Stimulated activated CD4-positive, alpha-beta T cell treated with anti-CD3 and anti-CD28 coated beads, TNF-alpha, amount 100 ng/mL, for 1 hour (primary cell): ENCODE data around the gene EPB41L1.
A peak's percentile ranks its signal among the peaks of the same experiment; 100 is the strongest.

Source experiments
- DNase-seq, 3 donors: peaks; one replicate each; pipeline ENCODE4 v3.0.0-alpha.2; 2020; ENCODE audit warnings: low read depth in 3 of 3, low spot score in 1 of 3

The EPB41L1 gene

DNA sequence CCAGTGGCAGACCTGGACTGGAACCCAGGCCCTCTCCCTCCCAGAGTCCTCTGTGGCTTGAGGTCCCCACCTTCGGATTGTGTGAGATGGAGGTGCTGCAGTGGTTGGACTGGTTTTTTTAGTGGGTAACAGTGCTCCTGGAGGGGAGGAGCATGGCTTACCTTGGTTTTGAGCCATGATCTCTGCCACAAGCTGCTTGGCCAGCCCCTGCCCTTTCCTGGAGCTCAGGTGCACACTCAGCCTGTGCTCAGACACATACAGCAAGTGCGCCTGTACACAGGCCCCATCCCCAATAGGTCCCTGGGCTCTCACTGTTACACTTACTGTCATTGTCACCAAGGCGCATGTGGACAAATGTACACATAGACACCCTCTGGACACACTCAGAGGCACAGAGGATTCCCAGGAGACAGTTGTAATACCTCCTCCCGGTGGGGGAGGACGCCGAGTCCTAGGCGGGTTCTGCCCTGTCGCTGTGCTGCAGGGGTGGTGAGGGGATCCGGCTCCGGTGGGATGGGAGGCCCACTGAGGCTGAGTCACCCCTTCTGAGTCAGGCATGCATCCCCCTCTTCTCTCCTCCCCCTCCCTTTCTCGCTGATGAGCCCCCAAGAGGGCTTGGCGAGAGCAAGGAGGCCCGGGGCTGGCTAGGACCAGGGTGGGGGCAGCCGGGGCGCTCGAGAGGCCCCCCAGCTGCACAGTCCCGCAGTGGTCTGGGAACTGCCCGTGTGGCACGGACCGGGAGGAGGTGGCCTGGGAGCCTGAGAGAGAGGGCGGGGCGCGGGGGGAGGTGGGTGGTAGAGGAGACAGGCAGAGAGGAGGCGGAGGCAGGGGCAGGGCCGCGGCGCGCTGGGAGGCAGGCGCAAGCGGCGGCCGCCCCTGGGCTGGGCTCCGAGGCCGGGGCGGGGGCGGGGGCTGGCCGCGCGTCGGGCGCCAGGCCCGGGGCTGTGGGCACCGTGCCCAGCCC, 522 bp upstream of the EPB41L1 start:
- DNase-seq: peak in 1 of 3 donors; percentile 23

GRCh38 chr20:36155629-36155971, 1.1 kb downstream of the EPB41L1 start:
- DNase-seq: no peak

GRCh38 chr20:36155991-36156390, 1.5 kb downstream of the EPB41L1 start:
- no peak for DNase-seq

GRCh38 chr20:36157610-36158009, 3.1 kb downstream of the EPB41L1 start:
- no peak for DNase-seq

DNA sequence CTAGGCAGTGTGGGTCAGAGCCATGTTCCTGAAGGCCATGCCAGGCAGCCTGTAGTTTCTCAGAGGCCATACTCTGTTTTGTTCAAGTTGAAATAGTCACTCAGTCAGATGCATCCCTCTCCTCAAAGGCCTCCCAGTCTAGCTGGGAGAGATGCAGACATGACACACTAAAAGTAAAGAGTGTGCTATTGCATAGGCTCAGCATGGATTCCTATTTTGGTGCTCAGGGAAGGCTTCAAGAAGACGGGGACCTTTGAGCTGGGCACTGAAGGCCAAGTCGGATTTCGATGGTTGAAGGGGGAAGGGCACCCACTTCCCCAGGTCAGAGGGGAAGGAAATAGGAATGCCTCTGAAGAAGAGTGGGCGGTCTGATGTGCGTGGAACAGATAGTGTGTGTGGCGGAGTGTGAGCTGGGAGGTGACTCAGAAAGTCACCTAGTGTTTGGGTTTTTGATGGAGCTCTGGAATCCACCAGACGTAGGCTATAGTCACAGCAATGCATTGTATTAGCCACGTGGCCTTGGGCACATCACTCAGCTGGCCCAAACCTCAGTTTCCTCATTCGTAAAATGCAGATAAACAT, 3.7 kb downstream of the EPB41L1 start:
- no peak for DNase-seq

DNA sequence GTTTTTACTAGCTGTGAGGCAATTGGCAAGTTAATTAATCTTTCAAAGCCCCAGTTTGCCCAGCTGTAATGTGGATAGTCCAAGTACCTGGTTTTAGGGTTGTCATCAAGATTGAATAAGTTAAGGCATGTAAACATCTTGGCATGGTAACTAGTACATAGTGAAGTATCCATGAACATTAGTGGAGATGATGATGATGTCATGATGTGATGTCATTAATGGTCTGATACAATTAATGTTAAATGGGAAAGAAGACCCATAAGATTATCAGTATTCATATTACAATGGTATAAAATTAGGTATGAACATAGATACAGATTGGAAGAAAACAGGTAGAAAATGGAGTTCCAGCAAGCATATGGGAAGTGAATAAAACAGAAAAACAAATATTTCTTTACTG, 5.3 kb downstream of the EPB41L1 start:
- no peak for DNase-seq

- no peak for DNase-seq
These were observed 7.9 kb downstream of the EPB41L1 start for GRCh38 chr20:36162272-36162966.

DNA sequence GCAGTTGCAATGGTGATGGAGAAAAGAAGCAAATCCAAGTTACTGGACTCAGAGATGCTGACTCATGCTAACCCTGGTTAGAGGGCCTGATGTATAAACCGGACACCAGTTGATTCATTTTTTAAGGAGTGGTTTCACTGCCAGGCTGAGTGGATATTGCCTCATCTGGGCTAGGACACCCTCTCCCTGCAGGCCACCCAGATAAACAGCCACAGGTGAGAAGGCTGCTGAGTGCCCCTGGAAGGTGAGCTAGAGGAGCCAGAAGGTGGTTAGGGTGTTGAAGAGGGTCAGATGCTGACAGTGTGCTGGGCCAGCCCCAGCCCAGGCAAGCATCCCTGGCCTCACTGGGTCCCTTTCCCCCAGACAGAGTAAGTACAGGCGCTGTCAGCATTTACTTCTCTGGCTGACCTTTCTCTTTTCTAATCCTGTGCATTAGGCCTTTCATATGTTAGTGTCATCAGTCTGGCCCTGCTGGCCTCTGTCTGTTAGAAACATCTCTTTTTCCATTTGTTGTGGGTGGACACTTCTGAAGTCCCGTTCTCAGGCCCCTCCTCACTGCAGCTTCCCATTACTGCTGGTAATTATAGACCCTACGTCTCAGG, 13.5 kb downstream of the EPB41L1 start:
- DNase-seq: no peak

DNA sequence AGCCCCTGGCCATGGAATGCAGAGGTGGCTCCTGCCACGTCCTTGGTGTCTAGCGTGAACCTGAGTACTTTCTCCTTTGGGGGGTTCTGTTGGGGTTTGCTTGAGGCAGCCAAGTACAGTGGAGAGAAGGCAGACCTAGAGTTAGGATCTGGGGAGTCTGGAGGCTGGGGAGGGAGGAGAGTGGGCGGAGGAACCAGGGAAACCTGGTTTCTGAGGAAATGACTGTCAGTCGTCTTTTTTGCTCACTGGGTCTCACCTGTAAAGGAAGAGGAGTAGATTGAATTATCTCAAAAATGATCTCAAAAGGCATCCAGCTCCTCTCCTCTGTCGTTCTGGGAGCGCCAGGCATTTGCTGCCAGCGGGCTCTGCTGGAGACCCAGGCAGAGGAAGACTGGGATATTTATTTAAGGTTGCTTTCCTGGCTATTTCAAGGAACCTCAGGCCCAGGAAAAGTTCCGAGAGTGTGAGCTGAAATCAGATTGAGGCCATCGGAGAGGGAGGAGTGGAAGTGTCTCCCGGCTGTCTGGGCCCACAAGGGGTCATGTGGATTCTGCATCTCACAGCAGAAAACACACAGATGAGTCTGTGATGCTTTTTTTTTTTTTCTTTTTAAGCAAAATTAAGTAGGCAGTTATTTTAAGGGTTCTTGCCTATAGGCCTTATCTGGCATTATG, 16.1 kb downstream of the EPB41L1 start:
- DNase-seq: no peak

- no peak for DNase-seq
These were observed 19.0 kb downstream of the EPB41L1 start for GRCh38 chr20:36173451-36173933.

- DNase-seq: no peak
These were observed 20.5 kb downstream of the EPB41L1 start for GRCh38 chr20:36175016-36175415.

DNA sequence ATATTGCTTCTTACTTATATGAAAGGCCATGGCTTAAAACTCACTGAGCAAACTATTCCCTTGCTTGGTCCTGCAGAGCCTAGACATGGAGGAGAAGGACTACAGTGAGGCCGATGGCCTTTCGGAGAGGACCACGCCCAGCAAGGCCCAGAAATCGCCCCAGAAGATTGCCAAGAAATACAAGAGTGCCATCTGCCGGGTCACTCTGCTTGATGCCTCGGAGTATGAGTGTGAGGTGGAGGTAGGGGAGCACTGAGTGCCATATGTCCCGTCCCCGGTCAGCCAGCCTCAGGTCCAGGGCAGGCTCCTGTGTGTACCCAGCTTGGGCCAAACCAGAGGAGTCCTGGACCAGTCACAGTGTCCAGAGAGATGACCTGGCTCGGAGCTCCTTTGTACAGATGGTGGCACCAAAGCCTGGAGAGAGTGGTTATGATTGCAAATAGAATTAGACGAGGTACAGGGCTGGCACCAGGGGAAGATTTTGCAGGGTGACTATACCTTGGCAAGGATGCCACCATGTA, 21.0 kb downstream of the EPB41L1 start:
- no peak for DNase-seq

DNA sequence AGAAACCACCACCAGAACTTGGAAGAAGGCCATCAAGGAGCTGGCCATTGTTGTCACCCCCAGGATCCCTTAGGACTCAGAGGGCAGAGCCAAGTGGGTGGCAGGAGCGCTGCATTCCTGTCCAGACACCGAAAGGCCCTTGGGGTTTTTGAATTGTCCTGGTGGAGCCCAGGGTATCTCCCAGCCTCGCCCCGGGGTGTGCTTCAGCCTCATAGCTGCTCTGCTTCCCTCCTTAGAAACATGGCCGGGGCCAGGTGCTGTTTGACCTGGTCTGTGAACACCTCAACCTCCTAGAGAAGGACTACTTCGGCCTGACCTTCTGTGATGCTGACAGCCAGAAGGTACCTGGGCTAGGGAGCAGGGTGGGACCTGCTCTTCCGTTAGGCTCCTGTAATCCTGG, 23.2 kb downstream of the EPB41L1 start:
- DNase-seq: no peak

GRCh38 chr20:36179170-36179945, 24.8 kb downstream of the EPB41L1 start:
- DNase-seq: no peak

DNA sequence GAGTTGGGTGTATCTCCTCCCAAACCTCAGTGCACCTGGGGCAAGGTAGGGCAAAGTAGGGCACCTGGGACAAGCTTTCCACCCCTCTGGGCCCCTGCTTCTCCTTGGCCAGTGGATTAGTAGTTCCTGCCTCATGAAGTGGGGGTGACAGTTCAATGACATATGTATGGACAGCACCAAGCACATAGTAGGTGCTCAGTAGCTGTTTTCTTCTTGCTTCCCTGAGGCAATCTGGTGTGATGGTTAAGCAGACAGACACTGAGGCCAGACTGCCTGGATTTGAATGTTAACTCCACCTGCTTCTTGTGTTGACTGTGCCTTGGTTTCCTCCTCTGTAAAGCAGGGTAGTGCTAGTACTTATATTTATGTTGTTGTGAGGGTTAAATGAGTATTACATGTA, 25.8 kb downstream of the EPB41L1 start:
- no peak for DNase-seq

- DNase-seq: no peak
These were observed 27.5 kb downstream of the EPB41L1 start for GRCh38 chr20:36181934-36182603.

- DNase-seq: no peak
These were observed 28.1 kb downstream of the EPB41L1 start for GRCh38 chr20:36182604-36183154.

DNA sequence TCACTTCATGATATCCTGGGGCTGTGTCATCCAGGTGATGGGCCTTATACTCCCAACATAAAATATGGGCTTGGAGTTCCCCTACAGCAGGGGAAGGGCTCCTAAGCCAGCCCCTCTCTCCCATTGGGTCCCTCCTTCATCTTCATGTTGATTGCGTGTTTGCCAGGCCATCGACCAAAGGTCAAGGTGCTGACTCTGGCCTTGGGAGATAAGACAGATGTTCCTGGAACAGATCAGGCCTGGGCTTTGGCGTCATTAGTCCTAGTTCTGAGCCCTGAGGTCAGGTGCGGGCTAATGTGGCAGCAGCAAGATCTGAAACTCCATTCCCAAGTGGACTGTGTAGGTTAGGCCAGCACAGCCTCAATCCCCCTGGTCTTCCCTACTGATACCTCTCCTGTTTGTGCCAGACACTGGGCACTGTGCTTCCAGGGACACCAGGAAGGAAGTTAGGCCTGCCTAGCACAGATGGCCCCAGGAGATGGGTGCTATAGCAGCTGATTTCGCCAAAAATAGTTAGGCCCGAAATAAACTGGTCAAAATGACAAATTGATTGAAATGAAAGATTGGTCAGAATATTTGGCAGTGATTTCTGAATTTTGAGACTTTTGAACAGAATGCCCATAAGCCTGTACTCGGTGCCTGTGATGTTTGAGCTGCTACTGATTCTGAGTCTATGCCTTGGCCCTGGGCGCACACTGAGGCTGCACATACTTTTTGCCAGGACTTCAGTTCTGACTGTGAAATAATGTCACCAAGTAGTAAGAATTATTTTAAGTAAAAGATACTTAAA, 28.8 kb downstream of the EPB41L1 start:
- no peak for DNase-seq
